Stimulated activated CD8-positive, alpha-beta memory T cell treated with anti-CD3 and anti-CD28 coated beads, Interleukin-12 subunit alpha, Interleukin-12 subunit beta, amount 100 ng/mL, for 1 hour (primary cell): ENCODE measurements around the gene SLC17A4.

ENCODE experiments used
- DNase-seq: peaks from one replicate; pipeline ENCODE4 v3.0.0-alpha.2; 2020; ENCODE audit warnings: low read depth

The SLC17A4 gene

DNA sequence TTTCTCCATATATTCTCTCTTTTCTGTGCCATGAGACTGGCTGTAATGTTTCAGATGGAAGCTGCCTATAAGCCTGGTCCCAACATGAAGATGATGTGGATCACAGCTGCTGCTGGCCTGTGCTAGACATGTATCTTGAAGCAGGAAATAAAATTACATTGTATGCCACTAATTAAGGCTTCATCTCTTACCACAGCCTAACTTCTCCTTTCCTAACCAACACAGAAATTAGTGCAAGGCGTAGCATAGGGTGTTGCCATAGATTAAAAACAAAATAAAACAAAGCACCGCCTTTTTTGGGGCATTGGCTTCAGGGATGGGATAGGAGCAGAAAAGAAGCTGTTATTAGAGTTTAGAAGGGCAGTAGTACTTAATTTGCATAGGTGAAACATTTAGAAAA lies 4.7 kb upstream of the SLC17A4 start:
- DNase-seq = no peak

DNA sequence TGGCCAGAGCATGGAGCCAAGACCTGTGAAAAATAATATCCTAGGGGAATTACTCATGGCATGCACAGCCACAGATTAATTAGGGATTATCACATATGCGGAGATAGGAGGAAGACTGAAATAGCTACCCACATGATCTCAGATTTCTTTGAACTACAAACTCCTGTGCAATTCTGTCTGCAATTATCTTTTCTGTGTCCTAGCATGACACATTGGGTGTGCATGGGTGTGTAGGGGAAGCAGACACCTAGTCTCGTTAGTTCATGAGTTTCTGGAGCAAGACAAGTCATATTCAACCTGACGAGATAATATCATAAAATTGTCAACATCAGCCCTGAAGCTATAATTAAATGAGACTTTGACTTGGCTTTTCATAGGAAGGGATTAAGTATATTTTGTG lies 3.6 kb upstream of the SLC17A4 start:
- no peak for DNase-seq

DNA sequence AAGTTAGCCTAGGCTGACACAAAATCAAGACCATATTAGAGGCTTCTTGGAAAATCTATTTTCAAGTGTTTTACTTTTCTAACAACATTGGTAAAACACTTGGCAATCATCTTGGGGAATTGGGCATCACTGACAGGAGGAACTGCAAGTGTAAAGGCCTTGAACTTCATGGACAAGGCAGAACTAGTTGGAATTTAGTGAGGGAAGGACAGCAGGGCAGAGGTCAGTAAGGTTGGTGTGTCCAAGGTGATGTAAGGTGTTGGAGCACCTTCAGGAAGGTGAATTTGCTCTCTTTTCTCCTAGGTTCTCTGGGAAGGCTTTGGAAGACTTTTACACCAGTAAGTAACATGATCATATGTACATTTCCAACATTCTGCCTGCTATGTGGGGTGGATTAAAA lies 1.5 kb upstream of the SLC17A4 start:
- DNase-seq = no peak

DNA sequence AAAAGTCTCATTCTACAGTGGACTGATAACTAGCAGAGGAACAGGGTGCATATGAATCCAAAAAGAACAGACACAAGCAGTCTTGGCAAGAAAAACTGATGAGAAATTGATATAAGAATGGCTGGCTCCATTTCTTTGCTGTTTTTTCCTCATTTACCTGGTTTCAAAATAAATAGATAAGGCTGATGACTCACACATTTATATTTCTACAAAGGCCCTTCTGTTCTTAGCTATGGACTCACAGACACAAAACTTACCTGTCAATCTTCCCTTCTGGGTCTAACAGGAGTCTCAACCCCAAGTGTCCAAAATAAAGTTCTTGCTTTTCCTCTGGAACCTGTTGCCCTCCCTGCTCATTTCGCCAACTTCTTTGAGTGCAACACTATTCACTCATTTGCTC lies 941 bp downstream of the SLC17A4 start:
- no peak for DNase-seq

DNA sequence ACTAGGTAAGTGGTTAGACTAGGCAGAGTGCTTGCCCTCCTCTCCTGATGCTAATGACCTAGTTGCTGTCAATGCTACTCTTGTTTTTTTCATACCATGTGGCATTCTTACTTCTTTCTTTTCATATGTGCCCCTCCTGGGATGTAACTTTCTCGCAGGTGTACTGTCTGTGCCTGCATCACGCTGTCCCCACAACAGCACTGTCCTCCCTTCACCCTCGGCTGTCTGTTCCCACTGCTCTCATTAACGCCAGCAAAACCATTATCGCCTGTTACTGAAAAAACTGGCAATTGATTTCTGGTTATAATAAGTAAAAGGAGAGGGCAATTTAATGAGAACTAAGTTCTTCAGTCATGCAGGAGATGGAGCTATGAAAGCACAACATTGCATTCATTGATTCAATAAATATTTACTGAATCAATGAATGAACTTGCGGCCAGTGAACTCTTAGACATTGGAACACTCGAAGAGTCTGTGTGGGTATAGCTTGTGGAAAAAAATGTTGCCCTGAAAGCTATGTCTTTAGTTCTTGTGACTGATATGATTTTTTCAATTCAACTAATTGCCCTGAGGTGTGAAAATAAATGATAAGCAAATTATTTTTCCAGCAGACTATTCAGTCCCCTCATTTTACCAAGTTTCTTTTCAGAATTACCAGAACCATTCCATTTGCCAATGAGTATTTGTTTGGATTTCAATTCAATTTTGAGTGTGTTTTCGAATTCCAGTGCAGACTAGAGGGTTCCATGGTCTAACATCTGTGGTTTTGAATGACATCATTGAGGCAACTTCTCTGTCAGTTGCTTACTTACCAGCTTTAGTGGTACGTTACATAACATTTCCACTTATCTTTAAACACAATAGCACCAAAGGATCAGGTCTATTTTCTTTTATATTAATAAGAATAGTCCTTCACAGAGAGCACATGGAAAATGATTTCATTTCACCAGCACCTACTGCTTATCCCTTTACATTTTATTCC lies 2.1 kb downstream of the SLC17A4 start:
- DNase-seq = no peak

DNA sequence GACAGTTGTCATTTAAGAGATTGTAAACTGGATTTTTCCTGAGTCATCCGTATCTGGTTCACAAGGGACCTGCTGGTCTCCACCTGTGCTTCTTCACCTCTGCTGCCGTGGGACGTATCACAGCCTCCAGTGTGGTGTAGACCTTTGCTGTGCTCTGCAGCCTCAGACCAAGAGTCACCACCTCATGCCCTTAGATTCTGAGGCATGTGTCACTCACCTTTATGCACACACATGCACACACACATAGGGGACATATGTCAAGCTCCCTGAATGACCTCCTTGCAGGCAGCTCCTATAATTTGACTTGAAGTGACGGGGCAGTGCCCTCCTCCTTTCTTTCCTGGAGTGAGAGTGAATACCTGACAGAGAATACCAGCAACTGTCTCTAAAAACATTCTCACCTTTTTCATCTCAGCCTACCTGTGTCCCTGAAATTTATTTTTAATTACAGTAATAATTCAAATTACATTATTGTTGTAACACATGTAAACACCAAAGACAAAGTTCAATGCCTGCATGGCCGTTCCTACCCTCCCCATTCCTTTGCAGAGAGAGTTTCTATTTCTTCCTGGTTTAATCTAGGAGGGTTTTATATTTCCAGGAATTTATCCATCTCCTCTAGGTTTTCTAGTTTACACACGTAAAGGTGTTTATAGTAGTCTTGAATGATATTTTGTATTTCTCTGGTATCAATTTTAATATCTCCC lies 3.5 kb downstream of the SLC17A4 start:
- no peak for DNase-seq

DNA sequence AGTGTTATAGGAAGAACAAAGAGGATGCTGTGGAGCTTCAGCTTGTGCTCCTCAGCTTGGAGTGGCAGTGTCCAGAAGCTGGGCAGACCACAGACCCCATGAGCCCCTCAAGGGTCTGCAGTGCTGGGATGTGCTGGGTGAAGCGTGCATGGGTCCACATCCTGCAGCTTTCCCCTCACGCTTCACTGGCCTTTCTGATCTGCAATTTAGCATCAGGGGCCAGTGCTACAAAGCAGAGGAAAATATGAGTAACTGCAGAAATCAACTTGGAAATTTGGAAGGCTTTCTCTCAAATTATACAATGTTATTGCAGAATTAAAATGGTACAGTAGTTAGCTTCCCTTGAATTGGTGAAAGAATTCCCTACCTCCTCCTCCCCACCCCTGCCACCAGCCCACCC lies 10.1 kb downstream of the SLC17A4 start:
- no peak for DNase-seq

DNA sequence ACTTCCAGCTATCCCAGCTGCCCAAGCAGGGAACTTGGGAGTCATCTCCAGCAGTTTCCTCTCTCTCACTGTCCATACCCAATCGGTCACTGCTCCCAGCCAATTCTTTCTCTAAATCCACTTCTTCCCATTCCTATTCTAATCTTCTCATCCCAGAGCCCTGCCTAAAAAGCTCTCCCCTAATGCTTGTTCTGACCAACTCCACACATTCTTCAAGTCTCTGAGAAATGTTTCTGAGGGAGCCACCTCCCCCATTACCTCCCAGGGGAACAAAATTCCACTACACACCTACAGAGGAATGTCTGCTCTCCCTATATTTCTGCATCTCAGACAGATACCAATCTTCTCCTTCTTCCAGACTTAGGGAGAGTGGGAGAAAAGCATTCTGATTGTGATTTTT lies 14.0 kb downstream of the SLC17A4 start:
- DNase-seq = no peak

DNA sequence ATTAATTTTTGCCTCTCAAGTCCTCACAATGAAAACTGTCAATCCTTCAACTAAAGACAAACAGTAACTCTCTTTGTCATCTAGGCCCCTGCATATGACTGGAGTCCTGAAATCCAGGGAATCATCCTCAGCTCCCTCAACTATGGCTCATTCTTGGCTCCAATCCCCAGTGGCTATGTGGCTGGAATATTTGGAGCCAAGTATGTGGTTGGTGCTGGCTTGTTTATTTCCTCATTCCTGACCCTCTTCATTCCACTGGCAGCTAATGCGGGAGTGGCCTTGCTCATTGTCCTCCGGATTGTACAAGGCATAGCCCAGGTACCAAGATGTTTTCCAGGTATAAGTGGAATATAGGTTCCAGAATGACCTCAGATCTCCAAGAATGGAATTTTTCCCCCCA lies 15.4 kb downstream of the SLC17A4 start:
- DNase-seq = no peak

DNA sequence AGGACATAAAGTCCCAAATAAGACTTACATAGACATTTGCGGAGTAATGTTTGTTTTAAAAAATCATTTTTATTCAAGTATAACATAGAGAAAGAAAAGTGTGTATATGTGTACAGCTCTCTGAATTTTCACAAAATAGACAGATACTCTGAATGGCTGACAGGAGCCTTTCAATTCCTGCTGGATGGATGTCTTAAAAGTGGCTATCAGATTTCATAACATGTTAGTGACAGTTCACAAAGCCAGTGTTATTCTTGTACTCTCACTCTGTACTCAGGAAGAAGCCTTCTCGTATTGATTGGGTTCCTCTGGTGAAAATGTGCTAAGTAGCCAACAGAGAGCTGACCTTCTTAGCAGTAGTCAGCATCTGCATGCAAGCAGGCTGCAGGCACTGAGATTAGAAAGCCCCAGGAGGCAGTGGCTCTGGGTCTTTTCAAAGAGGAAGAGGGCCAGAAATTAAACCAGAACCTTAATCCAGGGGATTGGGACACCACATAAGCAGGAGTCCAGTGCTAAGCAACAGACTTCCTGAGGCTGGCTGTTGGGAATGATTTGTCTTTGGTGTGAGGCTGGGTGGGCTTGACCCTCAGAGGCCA lies 19.7 kb downstream of the SLC17A4 start:
- DNase-seq = no peak

DNA sequence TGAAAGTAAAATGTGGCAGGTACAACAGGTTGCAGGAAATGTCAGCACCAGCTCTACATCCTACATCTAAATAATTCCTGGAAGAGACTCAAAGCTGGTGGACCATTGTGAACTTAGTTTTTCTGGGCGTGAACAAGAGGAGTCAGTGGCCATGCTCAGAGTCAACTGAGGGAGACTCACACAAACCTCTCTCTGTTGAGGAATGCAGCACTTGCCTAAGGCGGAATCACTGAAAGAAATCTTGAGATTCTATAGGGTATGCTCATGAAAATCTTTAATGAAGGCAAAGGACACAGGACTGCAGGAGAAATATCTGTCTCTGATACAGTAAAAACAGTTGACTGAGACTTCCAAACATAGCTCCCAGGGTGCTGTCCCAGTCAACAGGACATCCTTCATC lies 22.5 kb downstream of the SLC17A4 start:
- DNase-seq = no peak

DNA sequence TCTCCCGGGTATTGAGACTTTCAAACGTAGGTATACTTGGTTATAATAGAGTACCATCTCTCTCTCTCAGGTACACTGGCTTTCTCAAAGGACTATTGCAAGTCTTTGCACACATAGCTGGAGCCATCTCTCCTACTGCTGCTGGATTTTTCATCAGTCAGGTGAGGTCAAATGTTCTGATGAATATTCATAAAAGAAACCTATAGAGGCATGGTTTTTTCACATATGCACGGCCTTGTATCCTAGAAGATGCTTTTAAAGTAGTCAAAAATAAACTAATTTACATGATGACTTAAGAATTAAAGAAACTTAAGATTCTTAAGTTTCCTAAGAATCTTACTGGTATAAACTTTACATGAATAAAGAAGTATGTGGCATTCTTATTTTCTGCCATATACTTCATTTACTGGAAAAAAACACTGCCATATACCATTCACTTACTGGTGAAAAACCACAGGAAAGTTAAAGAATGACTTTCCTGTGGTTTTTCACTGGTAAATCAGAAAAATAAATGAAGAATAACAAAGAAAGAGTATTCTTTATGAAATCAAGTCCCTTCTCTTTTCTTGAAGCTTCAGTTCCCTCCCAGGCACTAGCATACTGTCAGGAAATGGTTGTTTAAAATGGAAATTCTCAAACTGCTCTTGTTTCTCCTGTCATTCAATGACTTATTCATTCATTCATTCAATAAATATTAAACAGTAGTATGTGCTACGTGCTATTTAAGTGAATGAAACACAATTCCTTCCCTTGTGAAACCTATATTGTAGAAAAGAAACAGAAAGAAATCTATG lies 23.5 kb downstream of the SLC17A4 start:
- DNase-seq = no peak

DNA sequence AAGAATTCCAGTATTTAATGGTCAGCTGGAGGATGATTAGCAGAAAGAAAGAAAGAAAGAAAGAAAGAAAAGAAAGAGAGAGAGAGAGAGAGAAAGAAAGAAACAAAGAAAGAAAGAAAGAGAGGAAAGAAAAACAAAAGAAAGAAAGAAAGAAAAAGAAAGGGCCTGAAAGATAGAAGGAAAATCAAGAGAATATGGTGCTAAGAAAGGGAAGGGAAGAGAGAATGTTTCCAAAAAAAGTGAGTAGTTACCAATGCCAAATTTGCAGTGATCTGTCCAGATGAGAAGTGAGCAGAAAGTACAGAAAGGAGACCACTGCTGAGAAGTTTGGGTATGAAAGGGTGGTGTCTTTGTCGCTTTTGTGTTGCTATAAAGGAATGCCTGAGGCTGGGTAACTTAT lies 26.6 kb downstream of the SLC17A4 start:
- DNase-seq = no peak

DNA sequence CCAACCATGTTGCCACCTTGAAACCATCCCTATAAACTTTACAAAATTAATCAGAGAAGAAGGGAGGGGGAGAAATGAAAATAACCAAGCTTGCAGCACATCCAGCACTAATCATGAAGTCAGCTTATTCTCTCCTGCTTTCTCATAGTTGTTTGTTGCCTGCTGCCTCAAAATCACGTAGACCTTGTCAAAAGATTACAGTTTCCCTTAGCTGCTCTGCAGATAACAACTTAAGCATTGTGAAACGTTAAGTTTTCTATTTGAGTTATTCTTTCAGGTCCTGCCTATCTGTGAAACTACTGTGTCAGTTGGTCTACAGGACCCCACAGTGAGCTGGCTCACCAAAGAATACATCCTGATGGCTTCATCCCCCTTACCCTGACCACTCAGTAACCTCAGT lies 32.9 kb downstream of the SLC17A4 start:
- DNase-seq = no peak

DNA sequence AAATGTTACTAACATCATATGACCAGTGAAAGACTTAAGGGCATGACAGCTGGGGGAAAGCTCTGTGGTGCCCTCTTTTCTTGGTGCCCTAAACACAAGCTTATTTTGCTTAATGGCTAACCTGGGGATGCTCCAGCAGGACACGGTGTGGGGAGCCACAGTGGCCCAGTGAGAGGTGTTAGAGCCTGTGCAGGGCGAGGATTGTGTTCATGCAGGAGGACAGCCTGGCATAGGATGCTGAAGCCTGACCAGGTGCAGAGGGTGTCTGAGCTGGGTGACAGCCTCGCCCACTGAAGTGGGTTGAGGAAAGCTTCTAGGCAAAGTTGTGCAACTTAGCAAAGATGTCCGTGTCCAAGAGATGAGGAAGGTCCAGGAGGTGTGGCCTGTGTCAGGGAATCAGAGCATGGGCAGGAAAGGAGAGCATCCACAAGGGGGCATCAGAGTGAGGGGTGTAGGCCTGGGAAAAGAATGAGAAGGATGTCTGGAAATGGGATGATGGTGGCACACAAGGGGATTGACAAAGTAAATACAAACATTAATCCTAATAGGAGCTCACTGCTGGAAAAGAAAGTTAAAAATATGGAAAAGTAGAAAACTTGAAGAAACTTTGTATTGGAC lies 33.9 kb downstream of the SLC17A4 start:
- peak; percentile 10 for DNase-seq

DNA sequence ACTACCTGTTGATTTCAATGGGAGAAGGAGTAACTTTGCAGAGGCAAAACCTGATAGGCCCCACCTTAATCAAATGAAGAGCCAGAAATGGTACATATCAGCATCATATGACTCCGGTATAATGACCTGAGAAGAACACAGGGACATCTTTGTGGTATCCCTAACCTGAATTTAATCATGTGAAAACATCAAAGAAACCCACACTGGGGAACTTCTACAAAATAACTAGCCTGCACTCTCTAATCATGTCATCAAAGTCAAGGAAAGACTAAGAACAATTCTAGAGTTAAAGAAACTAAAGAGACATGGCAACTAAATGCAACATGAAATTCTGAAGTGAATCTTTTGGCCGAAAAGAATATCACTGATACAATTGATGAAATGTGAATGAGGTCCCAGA lies 34.9 kb downstream of the SLC17A4 start:
- DNase-seq = no peak

DNA sequence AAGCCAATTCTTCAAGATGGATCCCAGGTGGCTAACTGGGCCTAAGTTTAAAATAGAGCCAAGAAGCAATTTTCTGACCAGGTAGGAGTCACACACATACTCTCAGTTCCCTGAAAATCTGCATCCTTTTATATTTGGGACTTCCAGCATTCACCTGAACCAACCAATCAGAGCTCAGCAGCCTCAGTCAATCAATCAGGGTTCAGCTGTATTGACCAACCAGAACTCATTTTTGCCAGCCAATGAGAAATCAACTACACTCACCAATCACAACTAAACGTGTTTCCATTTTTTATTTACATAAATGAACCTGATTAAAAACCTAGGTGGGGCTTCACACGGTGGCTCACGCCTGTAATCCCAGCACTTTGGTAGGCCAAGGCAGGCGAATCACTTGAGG lies 37.5 kb downstream of the SLC17A4 start:
- DNase-seq = no peak

DNA sequence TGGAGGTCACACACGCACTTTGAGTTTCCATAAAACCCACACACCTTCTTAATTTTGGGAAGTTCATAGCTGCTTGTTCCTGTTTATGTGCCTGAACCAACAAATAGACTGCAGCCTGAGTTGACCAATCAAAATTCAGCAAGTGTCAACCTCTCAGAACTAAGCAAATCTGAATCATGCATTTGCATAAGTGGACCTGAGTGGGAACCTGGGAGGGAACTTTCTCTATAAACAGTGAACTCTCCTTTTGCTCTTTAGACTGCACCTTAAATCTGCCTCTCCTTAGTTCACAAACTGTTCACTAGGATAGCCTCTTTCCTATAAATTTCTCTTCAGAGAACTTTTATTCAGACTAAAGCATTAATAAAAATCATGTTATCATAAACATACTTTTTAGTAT lies 39.4 kb downstream of the SLC17A4 start:
- no peak for DNase-seq

DNA sequence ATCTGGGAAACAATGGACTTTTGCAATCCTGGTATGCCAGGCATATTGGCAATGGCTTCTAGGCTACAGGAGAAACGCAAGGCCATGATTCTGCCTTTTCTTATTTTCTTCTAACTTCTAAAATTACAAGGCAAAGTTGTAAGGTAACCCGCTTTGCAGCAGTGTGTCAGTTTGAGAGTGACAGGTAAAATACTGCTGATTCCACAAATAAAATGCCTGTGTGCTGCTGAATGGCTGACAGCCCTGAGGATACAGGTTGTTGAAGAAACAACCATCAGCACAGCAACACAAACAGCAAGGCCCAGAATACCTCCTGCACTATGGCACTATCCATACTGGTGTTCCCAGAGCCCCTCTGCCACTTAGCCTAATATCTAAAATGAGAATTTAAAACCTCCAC lies 40.2 kb downstream of the SLC17A4 start:
- DNase-seq = no peak

DNA sequence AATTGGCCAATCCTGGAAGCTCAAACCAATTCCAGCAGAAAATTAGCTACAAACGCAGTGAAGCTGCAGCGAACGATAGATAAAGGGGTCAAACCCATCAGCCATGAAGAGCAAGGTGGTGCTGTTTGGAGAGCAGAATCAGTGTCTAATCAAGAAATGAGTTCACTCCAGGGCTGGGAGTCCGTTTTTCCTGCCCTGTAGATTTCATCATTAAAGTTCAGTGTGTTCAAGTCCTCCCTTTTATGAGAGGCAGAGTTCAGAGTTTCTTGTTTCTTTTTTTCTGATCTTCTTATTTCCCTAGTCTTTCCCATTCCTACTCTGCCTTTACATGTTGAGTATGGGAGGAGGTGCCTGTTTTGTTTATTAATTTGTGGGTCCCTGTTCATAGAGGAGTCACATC lies 46.9 kb downstream of the SLC17A4 start:
- no peak for DNase-seq

DNA sequence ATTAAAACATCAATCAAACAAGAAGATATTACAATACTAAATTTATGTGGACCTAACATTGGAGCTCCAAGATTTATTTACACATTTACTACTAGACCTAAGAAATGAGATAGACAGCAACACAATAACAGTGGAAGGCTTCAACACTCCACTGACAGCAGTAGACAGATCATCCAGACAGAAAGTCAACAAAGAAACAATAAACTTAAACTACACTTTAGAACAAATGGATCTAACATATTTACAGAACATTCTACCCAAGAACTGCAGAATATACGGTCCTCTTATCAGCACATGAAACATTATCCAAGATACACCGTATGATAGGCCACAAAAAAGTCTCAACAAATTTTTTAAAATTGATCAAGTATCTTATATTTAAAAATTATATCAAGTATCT lies 50.3 kb downstream of the SLC17A4 start:
- DNase-seq = no peak

DNA sequence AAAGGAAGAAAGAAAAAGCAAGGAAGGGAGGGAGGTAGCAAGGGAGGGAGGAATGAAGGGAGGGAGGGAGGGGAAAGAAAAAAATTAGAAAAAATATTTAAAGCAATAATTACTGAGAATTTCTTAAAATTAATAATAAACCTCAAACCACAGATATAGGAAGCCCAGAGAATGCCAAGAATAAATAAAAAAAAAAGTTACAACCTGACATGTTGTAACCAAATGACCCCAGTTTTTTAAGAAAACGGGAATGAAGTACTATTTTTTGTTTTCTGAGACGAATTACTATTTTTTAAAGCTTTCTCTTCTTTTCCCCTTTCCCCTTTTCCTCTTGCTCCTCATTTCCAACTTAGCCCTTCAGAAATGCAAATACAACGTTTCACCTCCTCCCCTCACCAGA lies 60.7 kb downstream of the SLC17A4 start:
- no peak for DNase-seq
